OCI-LY3 (cell line): ENCODE data around the gene NDUFS7.

Experiments used
- CTCF ChIP-seq: fragments of 200-600, 300-600 bp; sonication (generic); IDR thresholded peaks from 2 replicates; pipeline ENCODE4 v1.5.1; 2014; ENCODE audit warnings: antibody characterized with exemption, low read length, low read depth
- EZH2phosphoT487 ChIP-seq: fragments of 200-600 bp; shearing (Covaris generic); IDR thresholded peaks from 2 replicates; pipeline ENCODE4 v1.6.1; 2018; ENCODE audit warnings: antibody characterized with exemption, mixed run types, low read depth

- TF ChIP-seq CTCF (no peak), EZH2phosphoT487 (no peak)
Measured at GRCh38 chr19:1392939-1393530, 9.3 kb downstream of the NDUFS7 start.
